H1 (cell line): ENCODE results near the gene ZNF665. TPM values are rescaled to one million over a fixed set of nuclear protein-coding genes. Genes with fewer than 3 reads are reported as not detected.

ENCODE experiments used
- polyA plus RNA-seq, 7 experiments: library from polyadenylated mRNA; depleted of rRNA in 3 of 7; stranded (reverse) in 5 of 7; unstranded in 2 of 7; fragments of >200 nt in 5 of 7; fragments of 200-250 nt in 2 of 7; gene quantifications; 1 replicate in 5 of 7; 2 replicates in 1 of 7; 4 replicates in 1 of 7; pipeline versions ENCODE4 v1.2.1 to v1.2.3, GENCODE V29; 2011 to 2013; ENCODE audit warnings: missing spikeins in 2 of 7, mixed read lengths in 2 of 7
- total RNA-seq: library from RNA; stranded (reverse); fragmentation: NEBNext Ultra II Directional; extraction: Animal tissue kit (Norgen Biotek cat#: 25700); gene quantifications from 2 replicates; pipeline ENCODE4 v1.2.1, GENCODE V29; 2021
- TF ChIP-seq, protein P1 (sequence below): IDR thresholded peaks from 2 replicates; pipeline ENCODE4 v1.6.1; 2012; ENCODE audit warnings: inconsistent platforms

ZNF665 gene
- total and polyA plus RNA-seq, 2 of the 8 experiments (the other 6 are each of a cell fraction or from before 2014, with no cell fraction given), result 2.4 to 6.4 TPM

DNA sequence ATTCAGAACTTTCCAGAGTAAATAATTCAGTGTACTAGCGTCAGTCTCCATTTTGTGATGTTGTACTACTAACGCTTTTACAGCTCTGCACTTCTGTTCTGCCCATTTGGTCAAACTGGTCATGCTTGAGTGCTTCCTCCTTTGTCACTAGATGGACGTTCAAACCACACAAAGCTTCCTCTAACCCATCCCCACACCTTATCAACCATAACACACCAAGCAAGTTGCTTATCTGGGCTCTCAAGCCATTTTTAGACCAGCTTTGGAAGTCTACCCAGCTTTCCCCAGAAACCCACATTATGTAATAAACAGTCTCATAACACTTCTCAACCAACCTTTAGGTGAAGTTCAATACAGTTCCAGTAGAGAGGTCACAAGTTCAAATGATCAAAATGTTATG lies 32.0 kb downstream of the ZNF665 start (continued):
- TF ChIP-seq, protein P1, sequence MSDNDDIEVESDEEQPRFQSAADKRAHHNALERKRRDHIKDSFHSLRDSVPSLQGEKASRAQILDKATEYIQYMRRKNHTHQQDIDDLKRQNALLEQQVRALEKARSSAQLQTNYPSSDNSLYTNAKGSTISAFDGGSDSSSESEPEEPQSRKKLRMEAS, result no peak
